ENCODE measurements around the gene MAML2. TPM values are rescaled to one million over a fixed set of nuclear protein-coding genes. Genes with fewer than 3 reads are reported as not detected.

MAML2 gene
- polyA plus RNA-seq, 3 donors, result 0.57 to 7.6 (median 1.2) TPM

DNA sequence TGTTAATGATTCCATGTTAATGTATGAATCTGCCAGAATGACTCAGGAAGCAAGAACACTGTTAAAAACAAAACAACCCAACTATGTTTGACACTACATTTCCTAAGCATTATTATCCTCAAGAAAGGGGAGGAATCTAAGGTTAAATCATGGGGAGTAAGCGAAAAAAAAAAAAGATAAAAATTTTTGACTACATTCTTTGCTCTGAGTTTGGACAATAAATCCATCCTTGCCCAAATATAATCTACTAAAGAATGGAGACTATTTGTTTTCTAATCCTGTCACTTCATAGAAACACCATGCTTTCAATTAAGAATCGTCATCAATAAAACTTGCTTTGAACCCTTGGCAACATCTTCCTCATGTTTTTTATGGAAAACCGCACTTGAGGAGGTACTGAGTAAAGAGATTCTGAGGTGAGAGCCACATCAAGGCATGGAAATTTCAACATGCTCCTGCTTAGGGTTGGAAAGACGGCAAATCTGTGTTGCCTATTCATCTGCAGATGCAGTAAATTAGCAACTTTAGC lies 9.7 kb downstream of the MAML2 start:
- Histone ChIP-seq H3K4me3 (replicated peaks in 1 of 3; ENCODE audit: low read depth in 2 of 3, low read length in 3 of 3) (no peak overlapping the region), H3K27me3 (ENCODE audit: control insufficient read depth in 2 of 2, insufficient read depth in 2 of 2, low read length in 2 of 2) (no peaks in the 10 kb centered on the region), H3K4me1 (ENCODE audit: control insufficient read depth in 1 of 2, insufficient read depth in 2 of 2, low read length in 2 of 2) (peaks cover 46 to 59% of the 10 kb centered on the region in 2 donors), H3K9me3 (replicated peaks in 1 of 2; ENCODE audit: control insufficient read depth in 1 of 2, insufficient read depth in 1 of 2, low read length in 2 of 2) (no peaks in the 10 kb centered on the region), H3K79me2 (ENCODE audit: insufficient read depth, low read length) (peaks cover 14% of the 10 kb centered on the region), H3K9ac (ENCODE audit: insufficient read depth, low read length, poor library complexity, severe bottlenecking) (no peak overlapping the region), H3K27ac (ENCODE audit: low read depth in 1 of 2, low read length in 2 of 2) (no peak overlapping the region), H3K4me2 (replicated peaks; ENCODE audit: extremely low read depth, low read length, poor library complexity, severe bottlenecking) (no peak overlapping the region), H2AFZ (ENCODE audit: insufficient read depth, low read depth, low read length, poor library complexity, severe bottlenecking) (no peak overlapping the region), H3K36me3 (replicated peaks in 1 of 2; ENCODE audit: control insufficient read depth in 1 of 2, insufficient read depth in 2 of 2, low read length in 2 of 2) (no peaks in the 10 kb centered on the region), H4K20me1 (ENCODE audit: insufficient read depth, low read length) (peaks cover 21% of the 10 kb centered on the region)
- WGBS (ENCODE audit: insufficient coverage), result 100% methylated on average over 1 of the region's 4 CpGs
- no peak overlapping the region for H3K27ac Mint-ChIP-seq
- H3K4me3 Mint-ChIP-seq, result no peak overlapping the region
- intact Hi-C loops (cut with micrococcal nuclease), result loop anchor here in 1 of 2 donors (10.0 kb wide), 1 partner anchor 68 kb away; no protein-coding TSS in a partner anchor
- no peaks in the 10 kb centered on the region for H3K27me3 Mint-ChIP-seq (ENCODE audit: low read depth in 3 of 3)
- no peak for DNase-seq
- TF ChIP-seq, protein P1, sequence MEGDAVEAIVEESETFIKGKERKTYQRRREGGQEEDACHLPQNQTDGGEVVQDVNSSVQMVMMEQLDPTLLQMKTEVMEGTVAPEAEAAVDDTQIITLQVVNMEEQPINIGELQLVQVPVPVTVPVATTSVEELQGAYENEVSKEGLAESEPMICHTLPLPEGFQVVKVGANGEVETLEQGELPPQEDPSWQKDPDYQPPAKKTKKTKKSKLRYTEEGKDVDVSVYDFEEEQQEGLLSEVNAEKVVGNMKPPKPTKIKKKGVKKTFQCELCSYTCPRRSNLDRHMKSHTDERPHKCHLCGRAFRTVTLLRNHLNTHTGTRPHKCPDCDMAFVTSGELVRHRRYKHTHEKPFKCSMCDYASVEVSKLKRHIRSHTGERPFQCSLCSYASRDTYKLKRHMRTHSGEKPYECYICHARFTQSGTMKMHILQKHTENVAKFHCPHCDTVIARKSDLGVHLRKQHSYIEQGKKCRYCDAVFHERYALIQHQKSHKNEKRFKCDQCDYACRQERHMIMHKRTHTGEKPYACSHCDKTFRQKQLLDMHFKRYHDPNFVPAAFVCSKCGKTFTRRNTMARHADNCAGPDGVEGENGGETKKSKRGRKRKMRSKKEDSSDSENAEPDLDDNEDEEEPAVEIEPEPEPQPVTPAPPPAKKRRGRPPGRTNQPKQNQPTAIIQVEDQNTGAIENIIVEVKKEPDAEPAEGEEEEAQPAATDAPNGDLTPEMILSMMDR (IDR thresholded peaks at IDR 0.05), result no peak
- H3K4me1 Mint-ChIP-seq, result peaks cover 62% of the 10 kb centered on the region
- H3K9me3 Mint-ChIP-seq, result peaks cover 0 to 3% (median 0%) of the 10 kb centered on the region in 7 donors
- H3K36me3 Mint-ChIP-seq, result peaks cover 9 to 20% of the 10 kb centered on the region in 2 donors

DNA sequence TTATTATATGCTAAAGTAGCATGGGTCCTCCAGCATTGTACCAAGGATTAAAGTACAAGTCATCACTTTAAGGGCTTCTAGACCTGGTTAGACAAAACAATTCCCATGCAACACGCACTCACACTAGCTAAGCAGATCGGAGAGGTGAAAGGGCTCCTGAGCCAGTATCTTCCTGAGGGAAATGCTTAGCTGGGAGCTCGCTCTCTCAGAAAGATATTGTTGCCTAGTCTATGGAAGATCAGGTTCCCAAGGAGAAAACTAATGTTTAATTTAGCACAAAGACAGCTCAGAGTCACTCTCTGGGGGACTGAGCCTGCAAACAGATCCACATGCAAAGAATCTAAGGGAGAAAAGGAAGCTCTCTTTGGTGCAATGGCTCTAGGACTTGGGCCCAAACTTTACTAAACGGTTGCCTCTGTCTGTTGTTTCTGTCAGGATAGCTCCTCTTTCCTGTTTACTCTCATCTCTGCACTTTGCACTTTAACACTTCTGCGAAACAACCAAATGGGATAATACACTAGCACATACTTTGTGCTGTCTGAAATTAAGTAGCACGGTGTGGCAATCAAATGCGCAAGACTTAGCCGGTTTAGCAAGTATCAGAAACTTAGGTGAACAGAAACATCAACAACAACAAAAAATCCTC lies 10.7 kb downstream of the MAML2 start:
- H3K27ac ChIP-seq (ENCODE audit: low read depth in 1 of 2, low read length in 2 of 2), result peak overlapping the region in 1 of 2 donors; percentile 69
- H3K4me3 Mint-ChIP-seq, result peak overlapping the region; percentile 8 to 71
- intact Hi-C loops (cut with micrococcal nuclease), result loop anchor here in 1 of 2 donors (10.0 kb wide), 1 partner anchor 67 kb away; no protein-coding TSS in a partner anchor

More for the DNA sequence above, 10.7 kb downstream of the MAML2 start:
- DNase-seq, result no peak
- H3K36me3 Mint-ChIP-seq, result peaks cover 9 to 18% of the 10 kb centered on the region in 2 donors
- Histone ChIP-seq H3K9ac (ENCODE audit: insufficient read depth, low read length, poor library complexity, severe bottlenecking) (no peak overlapping the region), H3K36me3 (replicated peaks in 1 of 2; ENCODE audit: control insufficient read depth in 1 of 2, insufficient read depth in 2 of 2, low read length in 2 of 2) (no peaks in the 10 kb centered on the region), H3K9me3 (replicated peaks in 1 of 2; ENCODE audit: control insufficient read depth in 1 of 2, insufficient read depth in 1 of 2, low read length in 2 of 2) (no peaks in the 10 kb centered on the region), H2AFZ (ENCODE audit: insufficient read depth, low read depth, low read length, poor library complexity, severe bottlenecking) (peak overlapping the region; percentile 15), H3K4me3 (replicated peaks in 1 of 3; ENCODE audit: low read depth in 2 of 3, low read length in 3 of 3) (peak overlapping the region in 1 of 3 experiments; percentile 35), H3K4me1 (ENCODE audit: control insufficient read depth in 1 of 2, insufficient read depth in 2 of 2, low read length in 2 of 2) (peaks cover 37 to 49% of the 10 kb centered on the region in 2 donors), H3K4me2 (replicated peaks; ENCODE audit: extremely low read depth, low read length, poor library complexity, severe bottlenecking) (peak overlapping the region; percentile 55), H3K27me3 (ENCODE audit: control insufficient read depth in 2 of 2, insufficient read depth in 2 of 2, low read length in 2 of 2) (no peaks in the 10 kb centered on the region), H3K79me2 (ENCODE audit: insufficient read depth, low read length) (peaks cover 13% of the 10 kb centered on the region), H4K20me1 (ENCODE audit: insufficient read depth, low read length) (peaks cover 18% of the 10 kb centered on the region)
- 33% methylated on average over 2 of the region's 8 CpGs for WGBS (ENCODE audit: insufficient coverage)
- TF ChIP-seq, protein P1 (IDR thresholded peaks at IDR 0.05), result no peak
- H3K27ac Mint-ChIP-seq, result peak overlapping the region; percentile 61 to 95 (median 87)
- H3K4me1 Mint-ChIP-seq, result peaks cover 53% of the 10 kb centered on the region
- peaks cover 0 to 2% (median 0%) of the 10 kb centered on the region in 3 donors for H3K27me3 Mint-ChIP-seq (ENCODE audit: low read depth in 3 of 3)
- H3K9me3 Mint-ChIP-seq, result peaks cover 0 to 3% (median 0%) of the 10 kb centered on the region in 7 donors
